NB4 (cell line): ENCODE results near the gene ADGRG2.
A peak's percentile ranks its signal among the peaks of the same experiment; 100 is the strongest.

ENCODE experiments used
- CTCF ChIP-seq: IDR thresholded peaks from one replicate; pipeline ENCODE4 v1.5.1; 2012; ENCODE audit warnings: low read depth, low read length
- MAX ChIP-seq: IDR thresholded peaks from 2 replicates; pipeline ENCODE4 v1.6.1; 2011; ENCODE audit warnings: low read depth, low read length
- MYC ChIP-seq: IDR thresholded peaks from 2 replicates; pipeline ENCODE4 v1.6.1; 2011; ENCODE audit warnings: low read depth, low read length
- POLR2A ChIP-seq: IDR thresholded peaks from 2 replicates; pipeline ENCODE4 v1.6.1; 2011; ENCODE audit warnings: mild to moderate bottlenecking; ENCODE audit not compliant: insufficient read length; ENCODE audit errors: extremely low read depth

GRCh38 chrX:19017271-19017670 lies 105.0 kb downstream of the ADGRG2 start:
- no peak for TF ChIP-seq POLR2A
- TF ChIP-seq CTCF, result peak; percentile 56
- TF ChIP-seq MAX, result no peak
- TF ChIP-seq MYC, result no peak
